IMR-90 (cell line): Measurements from ENCODE around the gene CCDC38.

Experiments used
- FOS ChIP-seq: fragments of 150-350 bp; IDR thresholded peaks from 2 replicates; pipeline ENCODE4 v1.6.1; 2016; ENCODE audit warnings: low read depth, low read length
- MAFK ChIP-seq: IDR thresholded peaks from 2 replicates; pipeline ENCODE4 v1.6.1; 2012; ENCODE audit warnings: low read depth, low read length, improper control_type of control experiment
- NFE2L2 ChIP-seq: fragments of 150-350 bp; IDR thresholded peaks from 2 replicates; pipeline ENCODE4 v1.6.1; 2016; ENCODE audit warnings: low read depth, mild to moderate bottlenecking, low read length
- POLR2A ChIP-seq: IDR thresholded peaks from 2 replicates; pipeline ENCODE4 v1.6.1; 2012; ENCODE audit warnings: mild to moderate bottlenecking, low read depth, low read length
- RAD21 ChIP-seq: IDR thresholded peaks from 2 replicates; pipeline ENCODE4 v1.6.1; 2012; ENCODE audit warnings: low read length, improper control_type of control experiment
- RCOR1 ChIP-seq: IDR thresholded peaks from 2 replicates; pipeline ENCODE4 v1.6.1; 2012; ENCODE audit warnings: mild to moderate bottlenecking, low read length, improper control_type of control experiment; ENCODE audit not compliant: insufficient replicate concordance
- RFX5 ChIP-seq: IDR thresholded peaks from 2 replicates; pipeline ENCODE4 v1.8.0; 2012; ENCODE audit warnings: low read depth, mild to moderate bottlenecking, low read length, moderate library complexity
- SMC3 ChIP-seq: fragments of 150-350 bp; IDR thresholded peaks from 2 replicates; pipeline ENCODE4 v1.6.1; 2016; ENCODE audit warnings: low read depth, mild to moderate bottlenecking, antibody characterized with exemption, low read length, moderate library complexity
- TF ChIP-seq, protein P1 (sequence below): conservative IDR thresholded peaks from 2 replicates; pipeline ENCODE4 v1.5.1; 2012; ENCODE audit warnings: mild to moderate bottlenecking, low read depth, low read length, improper control_type of control experiment
- TF ChIP-seq, protein P2 (sequence below): fragments of 150-350 bp; IDR thresholded peaks from 2 replicates; pipeline ENCODE4 v1.6.1; 2016; ENCODE audit warnings: low read depth, mild to moderate bottlenecking, low read length, moderate library complexity, borderline replicate concordance
- TF ChIP-seq, protein P3 (sequence below): fragments of 150-350 bp; IDR thresholded peaks from 2 replicates; pipeline ENCODE4 v1.6.1; 2017; ENCODE audit warnings: mild to moderate bottlenecking, antibody characterized with exemption, low read length, low read depth

DNA sequence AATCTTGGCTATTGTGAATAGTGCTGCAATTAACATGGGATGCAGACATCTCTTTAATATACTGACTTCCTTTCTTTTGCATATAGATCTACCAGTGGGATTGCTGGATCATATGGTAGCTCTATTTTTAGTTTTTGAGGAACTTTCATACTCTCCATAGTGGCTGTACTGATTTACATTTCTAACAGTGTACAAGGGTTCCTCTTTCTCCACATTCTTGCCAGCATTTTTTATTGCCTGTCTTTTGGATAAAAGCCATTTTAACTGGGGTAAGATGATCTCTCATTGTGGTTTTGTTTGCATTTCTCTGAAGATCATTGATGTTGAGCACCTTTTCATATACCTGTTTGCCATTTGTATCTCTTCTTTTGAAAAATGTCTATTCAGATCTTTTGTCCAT, 9.1 kb upstream of the CCDC38 start:
- no peak for TF ChIP-seq RAD21
- TF ChIP-seq, protein P1, sequence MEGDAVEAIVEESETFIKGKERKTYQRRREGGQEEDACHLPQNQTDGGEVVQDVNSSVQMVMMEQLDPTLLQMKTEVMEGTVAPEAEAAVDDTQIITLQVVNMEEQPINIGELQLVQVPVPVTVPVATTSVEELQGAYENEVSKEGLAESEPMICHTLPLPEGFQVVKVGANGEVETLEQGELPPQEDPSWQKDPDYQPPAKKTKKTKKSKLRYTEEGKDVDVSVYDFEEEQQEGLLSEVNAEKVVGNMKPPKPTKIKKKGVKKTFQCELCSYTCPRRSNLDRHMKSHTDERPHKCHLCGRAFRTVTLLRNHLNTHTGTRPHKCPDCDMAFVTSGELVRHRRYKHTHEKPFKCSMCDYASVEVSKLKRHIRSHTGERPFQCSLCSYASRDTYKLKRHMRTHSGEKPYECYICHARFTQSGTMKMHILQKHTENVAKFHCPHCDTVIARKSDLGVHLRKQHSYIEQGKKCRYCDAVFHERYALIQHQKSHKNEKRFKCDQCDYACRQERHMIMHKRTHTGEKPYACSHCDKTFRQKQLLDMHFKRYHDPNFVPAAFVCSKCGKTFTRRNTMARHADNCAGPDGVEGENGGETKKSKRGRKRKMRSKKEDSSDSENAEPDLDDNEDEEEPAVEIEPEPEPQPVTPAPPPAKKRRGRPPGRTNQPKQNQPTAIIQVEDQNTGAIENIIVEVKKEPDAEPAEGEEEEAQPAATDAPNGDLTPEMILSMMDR, result no peak
- TF ChIP-seq, protein P2, sequence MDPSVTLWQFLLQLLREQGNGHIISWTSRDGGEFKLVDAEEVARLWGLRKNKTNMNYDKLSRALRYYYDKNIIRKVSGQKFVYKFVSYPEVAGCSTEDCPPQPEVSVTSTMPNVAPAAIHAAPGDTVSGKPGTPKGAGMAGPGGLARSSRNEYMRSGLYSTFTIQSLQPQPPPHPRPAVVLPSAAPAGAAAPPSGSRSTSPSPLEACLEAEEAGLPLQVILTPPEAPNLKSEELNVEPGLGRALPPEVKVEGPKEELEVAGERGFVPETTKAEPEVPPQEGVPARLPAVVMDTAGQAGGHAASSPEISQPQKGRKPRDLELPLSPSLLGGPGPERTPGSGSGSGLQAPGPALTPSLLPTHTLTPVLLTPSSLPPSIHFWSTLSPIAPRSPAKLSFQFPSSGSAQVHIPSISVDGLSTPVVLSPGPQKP, result no peak
- TF ChIP-seq POLR2A, result no peak
- no peak for TF ChIP-seq MAFK
- TF ChIP-seq RFX5, result no peak
- TF ChIP-seq FOS, result no peak
- TF ChIP-seq, protein P3, sequence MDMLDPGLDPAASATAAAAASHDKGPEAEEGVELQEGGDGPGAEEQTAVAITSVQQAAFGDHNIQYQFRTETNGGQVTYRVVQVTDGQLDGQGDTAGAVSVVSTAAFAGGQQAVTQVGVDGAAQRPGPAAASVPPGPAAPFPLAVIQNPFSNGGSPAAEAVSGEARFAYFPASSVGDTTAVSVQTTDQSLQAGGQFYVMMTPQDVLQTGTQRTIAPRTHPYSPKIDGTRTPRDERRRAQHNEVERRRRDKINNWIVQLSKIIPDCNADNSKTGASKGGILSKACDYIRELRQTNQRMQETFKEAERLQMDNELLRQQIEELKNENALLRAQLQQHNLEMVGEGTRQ, result no peak
- TF ChIP-seq SMC3, result no peak
- TF ChIP-seq NFE2L2, result no peak
- no peak for TF ChIP-seq RCOR1
